ENCODE measurements around the gene GNLY.
A peak's percentile ranks its signal among the peaks of the same experiment; 100 is the strongest.
"Not testable (repeated sequence)": the region's sequence is repeated elsewhere in the genome, so short reads cannot be mapped to it uniquely, and the experiment has no call there.

GNLY gene

GRCh38 chr2:85669549-85669948 is 24.6 kb upstream of the GNLY start:
- DNase-seq (ENCODE audit: low read depth), result peak; percentile 33
- TF ChIP-seq, protein P1, sequence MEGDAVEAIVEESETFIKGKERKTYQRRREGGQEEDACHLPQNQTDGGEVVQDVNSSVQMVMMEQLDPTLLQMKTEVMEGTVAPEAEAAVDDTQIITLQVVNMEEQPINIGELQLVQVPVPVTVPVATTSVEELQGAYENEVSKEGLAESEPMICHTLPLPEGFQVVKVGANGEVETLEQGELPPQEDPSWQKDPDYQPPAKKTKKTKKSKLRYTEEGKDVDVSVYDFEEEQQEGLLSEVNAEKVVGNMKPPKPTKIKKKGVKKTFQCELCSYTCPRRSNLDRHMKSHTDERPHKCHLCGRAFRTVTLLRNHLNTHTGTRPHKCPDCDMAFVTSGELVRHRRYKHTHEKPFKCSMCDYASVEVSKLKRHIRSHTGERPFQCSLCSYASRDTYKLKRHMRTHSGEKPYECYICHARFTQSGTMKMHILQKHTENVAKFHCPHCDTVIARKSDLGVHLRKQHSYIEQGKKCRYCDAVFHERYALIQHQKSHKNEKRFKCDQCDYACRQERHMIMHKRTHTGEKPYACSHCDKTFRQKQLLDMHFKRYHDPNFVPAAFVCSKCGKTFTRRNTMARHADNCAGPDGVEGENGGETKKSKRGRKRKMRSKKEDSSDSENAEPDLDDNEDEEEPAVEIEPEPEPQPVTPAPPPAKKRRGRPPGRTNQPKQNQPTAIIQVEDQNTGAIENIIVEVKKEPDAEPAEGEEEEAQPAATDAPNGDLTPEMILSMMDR (IDR thresholded peaks at IDR 0.05; ENCODE audit: low read depth, low read length, missing control alignments), result no peak
- H3K4me3 ChIP-seq (ENCODE audit: low read depth, low read length), result no peak overlapping the region

DNA sequence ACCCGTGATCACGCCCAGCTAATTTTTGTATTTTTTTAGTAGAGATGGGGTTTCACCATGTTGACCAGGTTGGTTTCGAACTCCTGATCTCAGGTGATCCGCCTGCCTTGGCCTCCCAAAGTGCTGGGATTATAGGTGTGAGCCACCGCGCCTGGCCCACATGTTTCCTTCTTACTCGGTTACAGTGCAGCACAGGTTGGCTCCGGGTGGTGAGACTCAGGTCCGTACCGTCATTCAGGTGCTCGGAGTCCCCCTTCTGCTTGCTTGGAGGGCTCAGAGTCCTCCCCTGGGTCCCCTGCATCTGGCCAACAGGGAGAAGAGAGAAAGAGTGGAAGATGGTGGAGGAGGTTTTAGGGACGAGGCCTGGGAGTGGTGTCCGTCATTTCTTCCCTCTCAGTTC is 23.7 kb upstream of the GNLY start:
- not testable (repeated sequence) for DNase-seq (ENCODE audit: low read depth)

GRCh38 chr2:85672456-85672855 is 21.7 kb upstream of the GNLY start:
- no peak overlapping the region for H3K4me3 ChIP-seq (ENCODE audit: low read depth, low read length)
- DNase-seq (ENCODE audit: low read depth), result no peak
- TF ChIP-seq, protein P1 (IDR thresholded peaks at IDR 0.05; ENCODE audit: low read depth, low read length, missing control alignments), result no peak

More for the DNA sequence above, 23.7 kb upstream of the GNLY start:
- H3K4me3 ChIP-seq (ENCODE audit: low read depth, low read length), result not testable (repeated sequence)

GRCh38 chr2:85673716-85674375 is 20.3 kb upstream of the GNLY start:
- TF ChIP-seq, protein P1 (IDR thresholded peaks at IDR 0.05; ENCODE audit: low read depth, low read length, missing control alignments), result no peak
- no peak overlapping the region for H3K4me3 ChIP-seq (ENCODE audit: low read depth, low read length)
- no peak for DNase-seq (ENCODE audit: low read depth)

- no peak overlapping the region for H3K4me3 ChIP-seq (ENCODE audit: low read depth, low read length)
- TF ChIP-seq, protein P1 (IDR thresholded peaks at IDR 0.05; ENCODE audit: low read depth, low read length, missing control alignments), result no peak
- no peak for DNase-seq (ENCODE audit: low read depth)
Measured at GRCh38 chr2:85674417-85674816, 19.7 kb upstream of the GNLY start.

DNA sequence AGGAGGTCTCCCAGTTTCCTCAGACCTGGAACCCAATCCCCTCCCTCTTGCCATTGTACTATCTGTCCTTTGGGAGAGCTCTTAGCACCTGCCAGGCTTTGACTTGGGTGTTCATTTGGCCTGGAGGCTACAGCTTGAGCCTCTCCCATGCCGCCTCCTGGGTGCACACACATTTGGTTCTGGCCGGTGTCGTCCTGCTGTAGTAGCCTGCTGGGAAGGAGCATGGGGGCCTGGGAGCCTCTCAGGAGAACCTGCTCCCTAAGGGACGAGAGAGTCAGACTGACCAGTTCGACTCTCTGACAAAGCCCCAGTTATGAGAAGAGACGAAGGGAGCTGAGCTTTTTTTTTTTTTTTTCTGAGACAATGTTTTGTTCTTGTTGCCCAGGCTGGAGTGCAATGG is 18.7 kb upstream of the GNLY start:
- TF ChIP-seq, protein P1 (IDR thresholded peaks at IDR 0.05; ENCODE audit: low read depth, low read length, missing control alignments), result no peak
- no peak overlapping the region for H3K4me3 ChIP-seq (ENCODE audit: low read depth, low read length)
- no peak for DNase-seq (ENCODE audit: low read depth)

GRCh38 chr2:85675866-85676548 is 18.2 kb upstream of the GNLY start:
- no peak overlapping the region for H3K4me3 ChIP-seq (ENCODE audit: low read depth, low read length)
- TF ChIP-seq, protein P1 (IDR thresholded peaks at IDR 0.05; ENCODE audit: low read depth, low read length, missing control alignments), result no peak
- no peak for DNase-seq (ENCODE audit: low read depth)
